Natural killer cell (primary cell): Measurements from ENCODE around the gene PLEKHG4B. TPM values are rescaled to one million over a fixed set of nuclear protein-coding genes. Genes with fewer than 3 reads are reported as not detected.

ENCODE experiments used
- ATAC-seq, 3 donors: fragments of 150-1000 bp in 2 of 3; fragments of 200-7000 bp in 1 of 3; cut with Tn5 transposase; 1 replicate in 1 of 3; 2 replicates in 2 of 3; pipeline ENCODE4 v1.10.0; 2021; ENCODE audit warnings: mild to moderate bottlenecking in 2 of 3, moderate library complexity in 2 of 3
- DNase-seq, 2 donors: peaks; one replicate each; pipeline versions ENCODE4 v3.0.0 to v3.0.0-alpha.2; 2013 to 2021; ENCODE audit warnings: mixed read lengths in 1 of 2
- H3K27ac ChIP-seq: one replicate; pipeline ENCODE4 v1.5.1; 2013; ENCODE audit warnings: mild to moderate bottlenecking, low read length
- H3K27me3 ChIP-seq: one replicate; pipeline ENCODE4 v1.6.1; 2013; ENCODE audit warnings: low read length; ENCODE audit not compliant: control insufficient read depth, insufficient read depth
- H3K36me3 ChIP-seq: one replicate; pipeline ENCODE4 v1.6.1; 2013; ENCODE audit warnings: low read length; ENCODE audit not compliant: control insufficient read depth, insufficient read depth
- H3K4me1 ChIP-seq: one replicate; pipeline ENCODE4 v1.6.1; 2013; ENCODE audit warnings: low read length; ENCODE audit not compliant: control insufficient read depth, insufficient read depth
- H3K4me3 ChIP-seq: one replicate; pipeline ENCODE4 v1.5.1; 2013; ENCODE audit warnings: low read length
- H3K9me3 ChIP-seq: one replicate; pipeline ENCODE4 v1.6.1; 2013; ENCODE audit warnings: low read length; ENCODE audit not compliant: control insufficient read depth, insufficient read depth
- H3K27ac Mint-ChIP-seq, 2 donors: one replicate each; pipeline ENCODE4 v1.8.0; 2022; ENCODE audit warnings: mild to moderate bottlenecking in 2 of 2, mixed read lengths in 2 of 2, moderate library complexity in 1 of 2
- H3K27me3 Mint-ChIP-seq, 2 donors: one replicate each; pipeline ENCODE4 v1.8.0; 2022; ENCODE audit warnings: low read depth in 2 of 2, mixed read lengths in 2 of 2
- H3K36me3 Mint-ChIP-seq: one replicate; pipeline ENCODE4 v1.8.0; 2022; ENCODE audit warnings: mixed read lengths
- H3K4me1 Mint-ChIP-seq, 2 donors: one replicate each; pipeline ENCODE4 v1.8.0; 2022; ENCODE audit warnings: mixed read lengths in 2 of 2
- H3K4me3 Mint-ChIP-seq: one replicate; pipeline ENCODE4 v1.8.0; 2022; ENCODE audit warnings: mild to moderate bottlenecking, moderate library complexity, mixed read lengths
- H3K9me3 Mint-ChIP-seq, 2 donors: one replicate each; pipeline ENCODE4 v1.8.0; 2022; ENCODE audit warnings: mixed read lengths in 2 of 2
- WGBS: methylation state at CpG from one replicate; pipeline ENCODE4 v1.1.7; 2013; ENCODE audit warnings: missing lambda C conversion rate; ENCODE audit not compliant: insufficient coverage; 5-methylcytosine and 5-hydroxymethylcytosine counted together
- intact Hi-C: fragments of 100-400 bp; cut with micrococcal nuclease; formaldehyde crosslinking; loops from one replicate; pipeline ENCODE4 v1.14.2; 2022
- total RNA-seq, 4 donors: library from RNA; stranded (reverse); fragments of 120-200 nt in 1 of 4; gene quantifications; one replicate each; pipeline versions ENCODE4 v1.2.3 to v1.2.4, GENCODE V29; 2013 to 2022
- TF ChIP-seq, protein P1 (sequence below): fragments of 200-600 bp; IDR thresholded peaks from one replicate; pipeline ENCODE4 v1.8.0; 2022; ENCODE audit warnings: antibody characterized with exemption

Gene PLEKHG4B
- total RNA-seq, 3 donors from 2014 or later (not counting 1 experiment from before 2014, with no cell fraction given): 0.07 TPM; not detected in 2

DNA sequence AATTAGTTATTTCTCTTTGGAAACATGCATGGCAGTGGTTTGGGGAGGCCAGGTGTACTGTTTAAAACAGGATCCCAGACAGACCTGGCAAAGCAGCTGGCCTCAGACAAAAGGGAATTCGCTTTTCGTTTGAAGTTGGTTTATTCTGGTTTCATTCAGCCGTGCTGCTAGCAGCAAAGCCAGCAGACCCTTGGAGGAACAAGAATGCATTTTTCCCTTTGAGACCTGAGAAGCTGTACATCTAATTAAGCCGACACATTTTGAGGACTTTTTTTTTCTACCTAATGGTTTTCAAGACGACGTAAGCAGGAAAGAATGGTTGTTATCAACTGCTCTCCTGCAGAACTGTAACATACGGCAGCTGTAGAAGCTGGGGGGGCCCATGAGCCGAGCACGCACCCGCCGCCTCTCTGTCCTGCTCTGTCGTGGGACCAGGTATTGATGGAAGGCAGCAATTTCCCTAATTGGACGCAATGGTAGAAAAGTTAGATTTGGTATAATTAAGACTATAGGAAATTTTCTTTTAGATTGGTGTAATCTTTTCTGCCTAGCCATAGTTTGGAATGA is 13.6 kb downstream of the PLEKHG4B start:
- 86% methylated on average over 13 of the region's 13 CpGs for WGBS
- no peak for ATAC-seq
- H3K36me3 Mint-ChIP-seq: no peaks in the 10 kb centered on the region
- no peak overlapping the region for H3K4me3 ChIP-seq
- H3K27ac Mint-ChIP-seq: no peak overlapping the region
- peaks cover 3% of the 10 kb centered on the region for H3K4me1 ChIP-seq
- no peak overlapping the region for H3K4me3 Mint-ChIP-seq
- no peak overlapping the region for H3K27ac ChIP-seq
- H3K4me1 Mint-ChIP-seq: no peaks in the 10 kb centered on the region
- H3K9me3 Mint-ChIP-seq: no peaks in the 10 kb centered on the region
- no peaks in the 10 kb centered on the region for H3K36me3 ChIP-seq
- intact Hi-C loops: no loop called here
- H3K27me3 Mint-ChIP-seq: peaks cover 0 to 4% of the 10 kb centered on the region in 2 donors
- H3K27me3 ChIP-seq: no peaks in the 10 kb centered on the region
- no peak for DNase-seq
- no peaks in the 10 kb centered on the region for H3K9me3 ChIP-seq
- TF ChIP-seq, protein P1, sequence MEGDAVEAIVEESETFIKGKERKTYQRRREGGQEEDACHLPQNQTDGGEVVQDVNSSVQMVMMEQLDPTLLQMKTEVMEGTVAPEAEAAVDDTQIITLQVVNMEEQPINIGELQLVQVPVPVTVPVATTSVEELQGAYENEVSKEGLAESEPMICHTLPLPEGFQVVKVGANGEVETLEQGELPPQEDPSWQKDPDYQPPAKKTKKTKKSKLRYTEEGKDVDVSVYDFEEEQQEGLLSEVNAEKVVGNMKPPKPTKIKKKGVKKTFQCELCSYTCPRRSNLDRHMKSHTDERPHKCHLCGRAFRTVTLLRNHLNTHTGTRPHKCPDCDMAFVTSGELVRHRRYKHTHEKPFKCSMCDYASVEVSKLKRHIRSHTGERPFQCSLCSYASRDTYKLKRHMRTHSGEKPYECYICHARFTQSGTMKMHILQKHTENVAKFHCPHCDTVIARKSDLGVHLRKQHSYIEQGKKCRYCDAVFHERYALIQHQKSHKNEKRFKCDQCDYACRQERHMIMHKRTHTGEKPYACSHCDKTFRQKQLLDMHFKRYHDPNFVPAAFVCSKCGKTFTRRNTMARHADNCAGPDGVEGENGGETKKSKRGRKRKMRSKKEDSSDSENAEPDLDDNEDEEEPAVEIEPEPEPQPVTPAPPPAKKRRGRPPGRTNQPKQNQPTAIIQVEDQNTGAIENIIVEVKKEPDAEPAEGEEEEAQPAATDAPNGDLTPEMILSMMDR: no peak

DNA sequence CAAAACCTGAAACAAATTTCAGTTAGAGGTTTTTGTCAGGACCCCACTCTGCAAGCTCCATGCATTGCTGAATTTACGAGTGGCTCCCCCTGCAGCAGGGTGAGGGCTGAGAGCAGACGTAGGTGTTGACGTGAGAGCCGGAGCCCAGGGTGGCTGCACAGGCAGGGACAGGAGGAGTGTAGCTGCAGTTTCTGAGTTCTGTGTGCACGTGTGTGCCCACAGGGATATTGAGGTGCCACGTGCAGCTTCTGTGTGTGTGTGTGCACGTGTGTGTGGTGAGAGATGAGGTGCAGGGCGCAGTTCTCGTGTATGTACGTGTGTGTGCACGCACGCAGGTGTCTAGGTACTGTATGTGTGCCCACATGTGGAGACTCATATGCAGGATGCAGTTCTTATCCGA is 14.6 kb downstream of the PLEKHG4B start:
- ATAC-seq (no peak), DNase-seq (no peak)
- Mint-ChIP-seq H3K27me3 (peaks cover 0 to 4% of the 10 kb centered on the region in 2 donors), H3K4me1 (no peaks in the 10 kb centered on the region), H3K27ac (no peak overlapping the region), H3K36me3 (no peaks in the 10 kb centered on the region), H3K9me3 (no peaks in the 10 kb centered on the region), H3K4me3 (no peak overlapping the region)
- Histone ChIP-seq H3K36me3 (no peaks in the 10 kb centered on the region), H3K4me1 (peaks cover 3% of the 10 kb centered on the region), H3K9me3 (no peaks in the 10 kb centered on the region), H3K4me3 (no peak overlapping the region), H3K27ac (no peak overlapping the region), H3K27me3 (no peaks in the 10 kb centered on the region)
- WGBS: 88% methylated on average over 13 of the region's 13 CpGs
- TF ChIP-seq, protein P1: no peak
- intact Hi-C loops: no loop called here

DNA sequence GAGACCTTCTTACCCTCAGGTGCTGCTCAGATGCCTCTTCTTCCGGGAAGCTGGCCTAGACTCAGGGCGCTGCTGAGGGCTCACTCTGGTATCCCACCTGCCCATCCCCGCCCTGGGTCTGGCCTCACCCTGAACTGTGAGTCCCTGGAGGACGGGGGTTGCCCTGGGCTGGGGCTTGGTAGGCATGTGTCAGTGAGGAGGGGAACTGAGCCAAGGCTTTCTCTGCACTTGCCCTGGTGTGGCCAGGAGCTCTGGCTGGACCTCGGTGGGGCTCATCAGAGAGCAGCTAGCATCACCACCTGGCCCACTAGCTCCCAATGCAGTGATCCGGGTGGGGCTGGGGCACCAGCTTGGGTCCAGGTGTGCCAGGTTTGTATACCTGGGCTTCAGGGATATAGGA is 15.6 kb downstream of the PLEKHG4B start:
- Mint-ChIP-seq H3K36me3 (no peaks in the 10 kb centered on the region), H3K9me3 (no peaks in the 10 kb centered on the region), H3K4me1 (no peaks in the 10 kb centered on the region), H3K27me3 (peaks cover 0 to 4% of the 10 kb centered on the region in 2 donors), H3K27ac (no peak overlapping the region), H3K4me3 (no peak overlapping the region)
- Histone ChIP-seq H3K4me1 (peaks cover 3% of the 10 kb centered on the region), H3K9me3 (no peaks in the 10 kb centered on the region), H3K36me3 (no peaks in the 10 kb centered on the region), H3K4me3 (no peak overlapping the region), H3K27me3 (no peaks in the 10 kb centered on the region), H3K27ac (no peak overlapping the region)
- TF ChIP-seq, protein P1: no peak
- WGBS: 89% methylated on average over 6 of the region's 6 CpGs
- DNase-seq (no peak), ATAC-seq (no peak)
- intact Hi-C loops: no loop called here

DNA sequence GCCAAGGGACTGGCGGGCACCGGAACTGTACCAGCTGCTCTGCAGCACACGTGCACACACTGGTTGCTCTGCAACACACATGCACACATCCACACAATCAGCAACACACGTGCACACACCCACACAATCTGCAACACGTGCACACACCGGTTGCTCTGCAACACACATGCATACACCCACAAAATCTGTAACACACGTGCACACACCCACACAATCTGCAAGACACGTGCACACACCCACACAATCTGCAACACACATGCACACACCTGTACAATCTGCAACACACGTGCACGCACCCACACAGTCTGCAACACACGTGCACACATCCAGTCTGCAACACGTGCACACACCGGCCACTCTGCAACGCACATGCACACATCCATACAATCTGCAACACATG is 17.9 kb downstream of the PLEKHG4B start:
- Histone ChIP-seq H3K4me3 (no peak overlapping the region), H3K36me3 (no peaks in the 10 kb centered on the region), H3K27me3 (no peaks in the 10 kb centered on the region), H3K4me1 (peaks cover 3% of the 10 kb centered on the region), H3K27ac (no peak overlapping the region), H3K9me3 (no peaks in the 10 kb centered on the region)
- DNase-seq (no peak), ATAC-seq (no peak)
- Mint-ChIP-seq H3K27ac (no peak overlapping the region), H3K27me3 (peaks cover 0 to 2% of the 10 kb centered on the region in 2 donors), H3K4me1 (no peaks in the 10 kb centered on the region), H3K4me3 (no peak overlapping the region), H3K9me3 (no peaks in the 10 kb centered on the region), H3K36me3 (no peaks in the 10 kb centered on the region)
- TF ChIP-seq, protein P1: no peak
- intact Hi-C loops: no loop called here
- WGBS: 93% methylated on average over 14 of the region's 14 CpGs
